Inflammatory macrophage treated with lipopolysaccharide for 1 hour (primary cell): ENCODE measurements around the gene ACAD9.

ENCODE experiments used
- DNase-seq, 2 donors: peaks; one replicate each; pipeline ENCODE4 v3.0.0-alpha.2; 2020 to 2022

Gene ACAD9

DNA sequence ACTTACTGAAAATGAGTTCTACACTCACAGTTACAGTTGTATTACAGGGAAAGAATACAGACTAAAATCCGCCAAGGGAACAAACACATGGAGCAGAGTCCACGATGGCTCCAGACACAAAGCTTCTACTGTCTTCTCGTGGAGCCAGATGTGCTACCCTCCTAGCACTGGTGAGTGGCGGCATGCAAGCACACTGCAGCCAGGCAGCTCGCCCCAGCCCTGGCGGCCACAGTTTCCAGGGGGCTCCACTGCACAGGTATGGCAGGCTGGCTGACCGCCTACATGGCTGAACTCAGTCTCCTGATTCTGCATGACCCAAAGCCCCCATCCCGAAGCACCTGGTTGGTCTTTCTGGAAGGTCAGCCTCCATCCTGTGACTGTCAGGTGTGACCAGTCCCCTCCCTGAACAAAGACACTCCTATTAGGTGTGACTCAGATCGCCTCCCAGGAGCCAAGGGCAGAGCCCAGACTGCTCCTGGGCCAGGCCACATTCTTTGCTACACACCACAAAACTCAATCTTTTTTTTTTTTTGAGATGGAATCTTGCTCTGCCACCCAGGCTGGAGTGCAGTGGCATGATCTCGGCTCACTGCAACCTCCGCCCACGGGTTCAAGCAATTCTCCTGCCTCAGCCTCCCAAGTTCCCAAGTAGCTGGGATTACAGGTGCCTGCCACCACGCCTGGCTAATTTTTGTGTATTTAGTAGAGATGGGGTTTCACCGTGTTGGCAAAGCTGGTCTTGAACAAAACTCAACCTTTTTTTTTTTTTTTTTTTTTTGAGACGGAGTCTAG is 62.9 kb downstream of the ACAD9 start:
- no peak for DNase-seq

GRCh38 chr3:128945041-128945877 is 65.8 kb downstream of the ACAD9 start:
- no peak for DNase-seq

- no peak for DNase-seq
Measured at GRCh38 chr3:128945878-128946175, 66.4 kb downstream of the ACAD9 start.

GRCh38 chr3:128946411-128946810 is 67.0 kb downstream of the ACAD9 start:
- DNase-seq, result no peak

DNA sequence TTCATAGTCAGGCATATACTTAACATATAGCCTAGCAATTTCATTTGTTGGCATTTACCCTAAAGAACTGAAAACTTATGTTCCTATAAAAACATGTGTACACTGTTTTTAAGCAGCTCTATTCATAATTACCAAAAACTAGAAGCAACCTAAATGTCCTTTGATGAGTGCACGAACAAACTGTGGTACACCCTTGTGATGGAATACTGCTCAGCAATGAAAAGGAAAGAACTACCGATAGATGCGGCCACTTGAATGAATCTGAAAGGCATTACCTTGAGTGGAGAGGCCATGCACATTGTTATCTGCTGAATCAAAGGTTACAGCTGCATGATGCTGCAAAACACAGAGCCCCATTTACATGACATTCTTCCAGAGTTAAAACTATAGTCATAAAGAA is 69.7 kb downstream of the ACAD9 start:
- DNase-seq, result no peak

DNA sequence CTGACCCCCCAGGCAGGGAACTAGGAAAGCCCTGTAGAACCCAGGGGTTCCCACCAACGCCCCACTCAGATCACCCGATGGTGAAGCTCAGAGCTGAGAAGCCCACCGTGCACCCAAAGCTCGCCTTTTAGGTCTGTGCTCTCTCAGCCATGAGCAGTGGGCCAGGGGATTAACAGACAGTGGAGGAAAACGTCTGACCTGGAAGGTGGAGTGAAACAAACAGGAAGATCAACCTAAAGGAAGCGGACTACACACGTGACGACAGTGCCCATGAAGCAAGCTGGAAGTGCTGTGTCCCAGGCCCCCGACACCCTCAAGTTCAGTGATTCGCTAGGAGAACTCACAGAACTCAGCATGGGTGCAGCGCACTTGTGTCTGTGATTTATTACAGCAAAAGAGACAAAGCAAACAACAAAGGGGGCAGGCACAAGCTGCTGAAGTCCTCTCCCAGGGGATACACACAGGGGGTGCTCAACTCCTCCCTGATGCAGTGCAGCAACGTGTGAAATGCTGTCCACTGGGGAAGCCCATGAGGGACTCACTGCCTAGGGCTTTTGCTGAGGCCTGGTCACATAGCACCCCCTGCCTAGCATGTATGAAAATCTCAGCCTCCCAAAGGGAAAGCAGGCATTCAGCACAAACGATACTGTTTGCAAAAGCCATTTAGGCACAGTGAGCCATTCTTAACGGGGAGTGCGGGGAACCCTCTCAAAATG is 71.0 kb downstream of the ACAD9 start:
- DNase-seq, result no peak

GRCh38 chr3:128956440-128956839 is 77.0 kb downstream of the ACAD9 start:
- no peak for DNase-seq
